HG02571 (cell line): ENCODE measurements around the gene R3HDM2.

Experiments
- ATAC-seq: cut with Tn5 transposase; IDR thresholded peaks from one replicate; pipeline ENCODE4 v1.9.1; 2021; ENCODE audit warnings: mild to moderate bottlenecking, moderate library complexity; ENCODE audit not compliant: unreplicated experiment

Gene R3HDM2

GRCh38 chr12:57430931-57431566 lies at the start of gene R3HDM2:
Gene R3HDM2, minus strand, starts transcription at chr12:57431043. Its CDS starts 120,615 bp downstream, at chr12:57310428.
- peak; percentile 98 for ATAC-seq

GRCh38 chr12:57479376-57480115 lies 48.7 kb upstream of the R3HDM2 start, which contains the start of gene ARHGAP9:
Gene ARHGAP9, minus strand, starts transcription at chr12:57479866. Its CDS starts 460 bp downstream, at chr12:57479406.
- no peak for ATAC-seq

- ATAC-seq, result no peak
Observed at GRCh38 chr12:57479043-57479375, 48.2 kb upstream of the R3HDM2 start.

- no peak for ATAC-seq
Observed at GRCh38 chr12:57477710-57478681, 47.2 kb upstream of the R3HDM2 start.

GRCh38 chr12:57476993-57477709 lies 46.3 kb upstream of the R3HDM2 start:
- no peak for ATAC-seq

- peak; percentile 42 for ATAC-seq
Observed at GRCh38 chr12:57476162-57476992, 45.5 kb upstream of the R3HDM2 start.

GRCh38 chr12:57475271-57476161 lies 44.7 kb upstream of the R3HDM2 start:
- no peak for ATAC-seq

DNA sequence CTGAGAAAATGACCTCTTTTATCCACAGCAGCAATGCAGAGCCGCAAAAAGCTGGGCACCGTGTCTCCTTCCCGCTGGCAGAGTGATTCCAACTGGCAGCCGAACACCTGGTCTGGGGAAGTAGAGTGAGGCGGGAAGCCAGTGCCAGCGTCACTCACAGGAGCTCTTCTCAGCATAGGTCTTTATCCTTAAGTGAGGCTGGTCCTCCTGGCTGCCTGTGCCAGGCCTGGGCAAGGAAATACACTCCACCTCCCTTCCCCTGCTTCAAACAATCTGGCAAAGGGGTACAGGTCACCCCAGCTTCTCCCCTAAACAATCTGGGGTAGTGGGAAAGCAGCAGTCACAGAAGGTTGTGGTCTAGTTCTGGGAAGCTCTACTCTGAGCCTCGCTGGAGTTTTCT lies 44.0 kb upstream of the R3HDM2 start:
- ATAC-seq, result no peak

DNA sequence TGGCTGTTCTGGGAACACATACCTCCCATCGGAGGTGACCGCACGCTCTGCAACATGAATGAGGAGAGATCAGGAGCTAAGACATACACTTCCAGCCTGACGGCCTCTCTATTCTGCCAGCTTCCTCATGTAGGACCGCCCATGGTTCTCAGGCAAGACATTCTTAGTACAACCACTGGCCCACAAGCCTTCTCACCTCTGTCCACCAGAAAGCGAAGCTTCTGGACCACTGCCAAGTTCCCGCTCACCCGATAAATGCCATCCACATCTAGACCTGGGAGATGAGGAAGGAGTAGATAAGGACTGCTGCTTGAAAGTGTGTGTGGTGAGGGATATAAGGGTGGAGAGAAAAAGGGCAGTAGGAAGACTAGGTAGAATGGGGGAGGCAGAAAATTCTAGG lies 43.6 kb upstream of the R3HDM2 start:
- ATAC-seq, result no peak

DNA sequence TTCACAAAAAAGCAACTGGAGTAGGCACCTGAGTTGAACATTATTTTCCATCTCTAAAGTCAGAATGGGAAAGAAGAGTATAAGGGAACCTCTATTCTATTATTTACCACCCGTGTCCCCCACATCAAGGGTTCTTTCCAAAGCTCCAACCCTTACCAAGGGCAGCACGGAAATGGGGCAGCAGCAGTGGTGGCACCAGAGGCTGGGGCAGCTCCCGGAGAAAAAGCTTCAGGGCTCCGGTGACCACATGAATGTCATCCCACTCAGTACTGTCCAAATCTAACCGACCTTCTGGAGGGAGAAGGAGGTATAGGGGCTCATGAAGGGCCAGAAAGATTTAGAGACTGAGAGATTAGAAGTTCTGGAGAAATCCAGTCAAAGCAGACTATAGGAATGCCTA lies 43.0 kb upstream of the R3HDM2 start:
- no peak for ATAC-seq

- ATAC-seq, result no peak
Observed at GRCh38 chr12:57473392-57473791, 42.5 kb upstream of the R3HDM2 start.

GRCh38 chr12:57472391-57472790 lies 41.5 kb upstream of the R3HDM2 start:
- no peak for ATAC-seq

DNA sequence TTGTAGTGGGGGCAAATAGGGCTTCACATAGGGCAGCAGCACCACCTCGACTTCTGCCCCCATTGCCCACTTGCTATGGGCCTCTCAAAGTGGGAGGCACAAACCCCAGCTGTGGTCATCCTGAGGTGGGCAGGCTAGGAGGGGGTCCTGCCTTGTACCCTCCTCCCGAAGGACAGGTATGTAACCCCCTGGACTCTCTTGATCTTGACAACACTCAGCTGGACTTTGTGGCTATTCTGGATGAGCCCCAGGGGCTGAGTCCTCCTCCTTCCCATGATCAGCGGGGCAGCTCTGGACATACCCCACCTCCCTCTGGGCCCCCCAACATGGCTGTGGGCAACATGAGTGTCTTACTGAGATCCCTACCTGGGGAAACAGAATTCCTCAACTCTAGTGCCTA lies 40.8 kb upstream of the R3HDM2 start:
- ATAC-seq, result no peak

DNA sequence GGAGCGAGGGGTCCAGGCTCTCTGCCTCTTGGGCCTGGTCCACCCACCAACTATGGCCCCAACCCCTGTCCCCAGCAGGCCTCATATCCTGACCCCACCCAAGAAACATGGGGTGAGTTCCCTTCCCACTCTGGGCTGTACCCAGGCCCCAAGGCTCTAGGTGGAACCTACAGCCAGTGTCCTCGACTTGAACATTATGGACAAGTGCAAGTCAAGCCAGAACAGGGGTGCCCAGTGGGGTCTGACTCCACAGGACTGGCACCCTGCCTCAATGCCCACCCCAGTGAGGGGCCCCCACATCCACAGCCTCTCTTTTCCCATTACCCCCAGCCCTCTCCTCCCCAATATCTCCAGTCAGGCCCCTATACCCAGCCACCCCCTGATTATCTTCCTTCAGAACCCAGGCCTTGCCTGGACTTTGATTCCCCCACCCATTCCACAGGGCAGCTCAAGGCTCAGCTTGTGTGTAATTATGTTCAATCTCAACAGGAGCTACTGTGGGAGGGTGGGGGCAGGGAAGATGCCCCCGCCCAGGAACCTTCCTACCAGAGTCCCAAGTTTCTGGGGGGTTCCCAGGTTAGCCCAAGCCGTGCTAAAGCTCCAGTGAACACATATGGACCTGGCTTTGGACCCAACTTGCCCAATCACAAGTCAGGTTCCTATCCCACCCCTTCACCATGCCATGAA lies 40.3 kb upstream of the R3HDM2 start:
- no peak for ATAC-seq

GRCh38 chr12:57470286-57470969 lies 39.6 kb upstream of the R3HDM2 start:
- no peak for ATAC-seq

DNA sequence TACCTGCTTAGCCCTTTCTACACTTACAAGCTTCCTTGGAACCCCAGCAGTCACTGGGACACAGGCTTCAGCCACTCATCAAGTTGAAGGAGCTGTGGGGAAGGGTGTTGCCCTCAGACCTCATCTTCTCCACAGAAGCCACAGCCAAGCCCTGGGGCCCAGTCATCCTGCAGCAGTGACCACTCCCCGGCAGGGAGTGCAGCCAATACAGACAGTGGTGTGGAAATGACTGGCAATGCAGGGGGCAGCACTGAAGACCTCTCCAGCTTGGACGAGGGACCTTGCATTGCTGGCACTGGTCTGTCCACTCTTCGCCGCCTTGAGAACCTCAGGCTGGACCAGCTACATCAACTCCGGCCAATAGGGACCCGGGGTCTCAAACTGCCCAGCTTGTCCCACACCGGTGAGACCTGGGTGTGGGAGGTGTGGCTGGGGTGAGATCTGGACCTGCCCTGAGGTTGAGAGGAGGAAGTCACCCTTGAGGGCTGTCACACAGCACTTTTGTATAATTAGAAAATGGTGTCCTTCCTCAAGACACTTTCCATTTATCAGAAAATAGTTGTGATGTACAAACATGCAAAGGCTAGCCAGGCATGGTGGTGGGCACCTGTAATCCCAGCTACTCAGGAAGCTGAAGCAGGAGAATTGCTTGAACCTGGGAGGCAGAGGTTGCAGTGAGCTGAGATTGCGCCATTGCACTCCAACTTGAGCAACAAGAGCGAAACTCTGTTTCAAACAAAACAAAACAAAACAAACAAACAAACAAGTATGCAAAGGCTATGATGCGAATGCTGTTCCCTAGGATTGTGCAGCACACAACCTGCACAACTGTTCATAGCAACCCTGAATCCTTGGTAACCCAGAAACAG lies 38.7 kb upstream of the R3HDM2 start:
- no peak for ATAC-seq

DNA sequence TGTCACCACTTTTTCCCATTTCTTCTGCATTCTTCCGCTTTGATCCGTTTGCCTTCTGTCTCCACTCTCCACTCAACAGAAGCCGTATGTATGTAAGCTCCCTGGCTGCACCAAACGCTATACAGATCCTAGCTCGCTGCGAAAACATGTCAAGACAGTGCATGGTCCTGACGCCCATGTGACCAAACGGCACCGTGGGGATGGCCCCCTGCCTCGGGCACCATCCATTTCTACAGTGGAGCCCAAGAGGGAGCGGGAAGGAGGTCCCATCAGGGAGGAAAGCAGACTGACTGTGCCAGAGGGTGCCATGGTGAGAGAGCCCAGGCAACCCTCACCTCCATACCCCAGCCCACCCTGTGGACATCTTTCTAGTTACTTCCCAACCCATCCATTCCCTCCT lies 37.1 kb upstream of the R3HDM2 start:
- ATAC-seq, result no peak
